Activated CD4-positive, alpha-beta T cell treated with anti-CD3 and anti-CD28 coated beads, Interleukin-2, amount 10 ng/mL, durations not matched to agents 7 days and 5 days (primary cell): ENCODE data around the gene MCTP2. TPM values are rescaled to one million over a fixed set of nuclear protein-coding genes. Genes with fewer than 3 reads are reported as not detected.
"Not testable (repeated sequence)": the region's sequence is repeated elsewhere in the genome, so short reads cannot be mapped to it uniquely, and the experiment has no call there.

ENCODE experiments used
- CTCF ChIA-PET: fragments of 350-600 bp; sonication (Branson Sonifier 250); formaldehyde crosslinking; loops from one replicate; lab custom pipeline; 2021; ENCODE audit warnings: antibody characterized with exemption; lab: Charles Lee
- POLR2A ChIA-PET: fragments of 350-600 bp; sonication (Branson Sonifier 250); formaldehyde crosslinking; loops from one replicate; lab custom pipeline; 2021; ENCODE audit warnings: antibody characterized with exemption; lab: Charles Lee
- DNase-seq: peaks from one replicate; pipeline ENCODE4 v3.0.0-alpha.2; 2020
- H3K27ac Mint-ChIP-seq: one replicate; pipeline ENCODE4 v1.8.0; 2021; ENCODE audit warnings: mild to moderate bottlenecking, moderate library complexity, mixed read lengths
- H3K27me3 Mint-ChIP-seq: one replicate; pipeline ENCODE4 v1.8.0; 2021; ENCODE audit warnings: mixed read lengths
- H3K36me3 Mint-ChIP-seq: one replicate; pipeline ENCODE4 v1.8.0; 2021; ENCODE audit warnings: low read depth, mixed read lengths
- H3K4me1 Mint-ChIP-seq: one replicate; pipeline ENCODE4 v1.8.0; 2021; ENCODE audit warnings: mixed read lengths
- H3K4me3 Mint-ChIP-seq: one replicate; pipeline ENCODE4 v1.8.0; 2021; ENCODE audit warnings: mild to moderate bottlenecking, moderate library complexity, mixed read lengths
- H3K9me3 Mint-ChIP-seq: one replicate; pipeline ENCODE4 v1.8.0; 2021; ENCODE audit warnings: mixed read lengths
- total RNA-seq, 2 experiments: library from RNA; stranded (reverse); gene quantifications; one replicate each; pipeline ENCODE4 v1.2.3, GENCODE V29; 2021

The MCTP2 gene
- total RNA-seq, 2 experiments from 2014 or later, result 17.0 to 17.2 TPM

GRCh38 chr15:94470492-94470891 is 239.1 kb downstream of the MCTP2 start:
- no peaks in the 10 kb centered on the region for H3K9me3 Mint-ChIP-seq
- H3K27me3 Mint-ChIP-seq, result no peaks in the 10 kb centered on the region
- DNase-seq, result no peak
- CTCF ChIA-PET, result no interaction called here
- H3K36me3 Mint-ChIP-seq, result peaks cover 6% of the 10 kb centered on the region
- no peaks in the 10 kb centered on the region for H3K4me1 Mint-ChIP-seq
- POLR2A ChIA-PET, result no interaction called here
- no peak overlapping the region for H3K4me3 Mint-ChIP-seq
- H3K27ac Mint-ChIP-seq, result no peak overlapping the region

- POLR2A ChIA-PET, result no interaction called here
- no peaks in the 10 kb centered on the region for H3K4me1 Mint-ChIP-seq
Measured at GRCh38 chr15:94476686-94477085, 245.3 kb downstream of the MCTP2 start.

DNA sequence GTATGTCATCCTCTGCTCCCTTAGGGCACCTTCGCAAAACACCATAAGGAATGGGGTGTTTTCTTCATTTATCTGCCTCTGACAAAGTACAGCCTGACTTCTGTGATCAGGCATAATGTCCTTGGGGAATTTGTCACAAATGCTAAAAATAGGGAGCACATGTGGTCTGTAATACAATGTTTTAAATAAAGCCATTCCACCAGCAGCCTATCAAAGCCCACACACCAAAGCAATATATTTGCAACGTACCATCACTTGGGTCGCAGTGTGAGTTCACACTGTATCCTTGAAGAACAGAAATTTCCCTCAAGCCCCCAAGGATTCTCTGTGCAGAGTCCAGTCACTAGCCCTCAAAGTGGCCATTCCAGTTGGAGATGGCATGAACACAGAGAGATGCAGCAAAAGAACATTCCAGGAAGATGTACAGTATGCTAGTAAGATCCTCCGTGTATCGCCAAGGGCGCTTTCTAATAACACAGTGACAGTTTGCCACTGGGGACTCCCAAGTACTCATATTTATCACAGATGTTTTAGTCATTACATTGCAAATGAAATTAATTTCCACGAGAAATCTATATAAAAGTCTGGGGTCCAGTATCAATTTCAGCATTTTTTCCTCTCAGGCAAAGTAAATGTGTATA is 246.7 kb downstream of the MCTP2 start:
- Mint-ChIP-seq H3K4me3 (no peak overlapping the region), H3K36me3 (peaks cover 7% of the 10 kb centered on the region), H3K27me3 (no peaks in the 10 kb centered on the region), H3K4me1 (no peaks in the 10 kb centered on the region), H3K27ac (no peak overlapping the region), H3K9me3 (no peaks in the 10 kb centered on the region)
- DNase-seq, result no peak
- ChIA-PET CTCF (no interaction called here), POLR2A (no interaction called here)

More at GRCh38 chr15:94476686-94477085, 245.3 kb downstream of the MCTP2 start:
- no peak for DNase-seq
- H3K36me3 Mint-ChIP-seq, result peaks cover 4% of the 10 kb centered on the region
- no peaks in the 10 kb centered on the region for H3K27me3 Mint-ChIP-seq
- H3K27ac Mint-ChIP-seq, result no peak overlapping the region
- no peaks in the 10 kb centered on the region for H3K9me3 Mint-ChIP-seq
- CTCF ChIA-PET, result interaction anchor here (0.6 kb wide), 1 partner anchor 83 kb away, joined by 3 read pairs; no protein-coding TSS in a partner anchor
- no peak overlapping the region for H3K4me3 Mint-ChIP-seq

- H3K27ac Mint-ChIP-seq, result no peak overlapping the region
- DNase-seq, result no peak
- H3K4me3 Mint-ChIP-seq, result no peak overlapping the region
- POLR2A ChIA-PET, result no interaction called here
- H3K27me3 Mint-ChIP-seq, result no peaks in the 10 kb centered on the region
- CTCF ChIA-PET, result no interaction called here
- peaks cover 7% of the 10 kb centered on the region for H3K36me3 Mint-ChIP-seq
- H3K4me1 Mint-ChIP-seq, result no peaks in the 10 kb centered on the region
- H3K9me3 Mint-ChIP-seq, result no peaks in the 10 kb centered on the region
Measured at GRCh38 chr15:94478763-94479162, 247.4 kb downstream of the MCTP2 start.

DNA sequence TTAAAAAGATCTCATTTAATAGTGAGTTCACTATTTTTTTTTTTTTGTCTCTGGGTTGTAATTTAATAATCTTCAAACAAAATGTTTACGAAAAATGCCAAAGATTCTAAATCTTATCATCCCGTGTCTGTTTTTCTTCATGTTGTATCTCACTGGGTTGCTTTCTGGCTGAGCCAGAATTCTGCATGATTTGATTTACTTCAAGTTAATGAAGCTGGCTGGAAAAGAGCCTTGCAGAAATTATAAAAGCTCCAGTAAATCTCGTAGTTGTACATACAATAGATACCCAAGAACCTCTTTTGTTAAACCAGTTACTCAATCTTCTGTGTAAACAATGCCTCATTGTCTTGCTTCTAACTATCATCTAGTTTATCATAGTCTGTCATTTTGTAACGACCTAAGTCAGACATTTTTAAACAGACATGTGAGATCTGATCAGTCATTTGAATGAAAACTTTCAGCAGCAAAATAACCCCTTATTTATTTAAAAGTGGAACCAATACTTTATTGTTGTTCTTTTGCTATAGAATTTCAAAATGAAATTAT is 249.0 kb downstream of the MCTP2 start:
- no peak overlapping the region for H3K4me3 Mint-ChIP-seq
- no peaks in the 10 kb centered on the region for H3K27me3 Mint-ChIP-seq
- no peaks in the 10 kb centered on the region for H3K9me3 Mint-ChIP-seq
- H3K27ac Mint-ChIP-seq, result no peak overlapping the region
- ChIA-PET CTCF (no interaction called here), POLR2A (no interaction called here)
- no peaks in the 10 kb centered on the region for H3K4me1 Mint-ChIP-seq
- peaks cover 7% of the 10 kb centered on the region for H3K36me3 Mint-ChIP-seq
- DNase-seq, result no peak

- CTCF ChIA-PET, result no interaction called here
Measured at GRCh38 chr15:94485148-94485719, 253.9 kb downstream of the MCTP2 start.

DNA sequence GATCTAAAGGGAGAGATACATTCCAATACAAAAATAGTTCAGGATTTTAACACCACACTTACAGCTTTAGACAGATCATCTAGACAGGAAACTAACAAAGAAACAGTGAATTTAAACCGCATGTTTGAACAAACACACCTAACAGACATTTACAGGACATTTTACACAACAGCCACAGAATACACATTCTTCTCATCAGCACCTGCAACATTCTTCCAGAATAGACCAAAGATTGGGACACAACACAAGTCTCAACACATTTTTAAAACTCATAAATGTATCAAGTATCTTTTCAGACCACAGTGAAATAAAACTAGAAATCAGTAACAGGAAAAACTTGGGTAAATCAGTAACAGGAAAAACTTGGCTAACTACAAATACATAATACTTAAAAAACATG is 256.3 kb downstream of the MCTP2 start:
- ChIA-PET POLR2A (no interaction called here), CTCF (no interaction called here)
- no peaks in the 10 kb centered on the region for H3K9me3 Mint-ChIP-seq
- H3K4me3 Mint-ChIP-seq, result no peak overlapping the region
- H3K27me3 Mint-ChIP-seq, result peaks cover 14% of the 10 kb centered on the region
- no peak overlapping the region for H3K27ac Mint-ChIP-seq
- no peak for DNase-seq
- peaks cover 3% of the 10 kb centered on the region for H3K36me3 Mint-ChIP-seq
- no peaks in the 10 kb centered on the region for H3K4me1 Mint-ChIP-seq

More at GRCh38 chr15:94485148-94485719, 253.9 kb downstream of the MCTP2 start:
- no peak for DNase-seq
- Mint-ChIP-seq H3K9me3 (no peaks in the 10 kb centered on the region), H3K36me3 (peaks cover 3% of the 10 kb centered on the region), H3K27ac (no peak overlapping the region), H3K4me1 (no peaks in the 10 kb centered on the region), H3K27me3 (peaks cover 14% of the 10 kb centered on the region), H3K4me3 (no peak overlapping the region)
- POLR2A ChIA-PET, result no interaction called here

DNA sequence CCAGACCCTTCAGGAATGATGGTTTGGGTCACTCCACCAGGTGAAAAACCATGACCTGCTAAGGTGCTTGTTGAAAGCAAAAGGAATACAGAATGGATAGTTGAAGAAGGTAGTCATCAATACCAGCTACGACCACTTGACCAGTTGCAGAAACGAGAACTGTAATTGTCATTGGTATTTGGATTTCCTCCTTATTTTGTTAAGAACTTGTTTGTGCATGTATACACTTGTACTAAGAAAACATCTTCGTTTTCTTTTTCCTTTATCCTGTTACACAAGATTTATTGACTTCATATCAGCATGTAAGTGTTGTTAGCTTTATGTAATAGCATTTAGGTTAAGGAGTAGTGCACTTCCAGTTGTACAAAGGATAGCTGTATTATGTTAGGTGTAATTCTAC is 261.8 kb downstream of the MCTP2 start:
- Mint-ChIP-seq H3K36me3 (no peaks in the 10 kb centered on the region), H3K27me3 (peaks cover 6% of the 10 kb centered on the region), H3K4me3 (no peak overlapping the region), H3K9me3 (no peaks in the 10 kb centered on the region), H3K27ac (no peak overlapping the region), H3K4me1 (no peaks in the 10 kb centered on the region)
- POLR2A ChIA-PET, result no interaction called here
- CTCF ChIA-PET, result no interaction called here
- DNase-seq, result no peak

- H3K36me3 Mint-ChIP-seq, H3K9me3 Mint-ChIP-seq, DNase-seq, H3K27ac Mint-ChIP-seq, H3K27me3 Mint-ChIP-seq, H3K4me3 Mint-ChIP-seq, CTCF ChIA-PET, POLR2A ChIA-PET, H3K4me1 Mint-ChIP-seq: not testable (repeated sequence)
Measured at GRCh38 chr15:94493586-94493985, 262.2 kb downstream of the MCTP2 start.

DNA sequence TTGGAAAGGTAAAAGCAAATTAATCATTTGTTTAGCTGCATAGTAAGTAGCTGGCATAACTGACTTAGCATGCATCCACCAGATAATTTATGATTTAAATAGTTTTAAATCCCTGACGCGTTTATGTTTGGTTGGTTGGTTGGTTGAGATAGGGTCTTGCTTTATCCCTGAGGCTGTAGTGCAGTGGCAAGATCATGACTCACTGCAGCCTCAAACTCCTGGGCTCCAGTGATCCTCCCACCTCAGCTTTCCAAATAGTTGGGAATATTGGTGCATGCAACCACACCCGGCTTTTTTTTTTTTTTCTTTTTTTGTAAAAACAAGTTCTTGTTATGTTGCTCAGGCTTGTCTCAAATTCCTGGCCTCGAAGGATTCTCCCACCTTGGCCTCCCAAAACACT is 263.4 kb downstream of the MCTP2 start:
- no peak for DNase-seq
- no peaks in the 10 kb centered on the region for H3K36me3 Mint-ChIP-seq
- no peak overlapping the region for H3K4me3 Mint-ChIP-seq

GRCh38 chr15:94503293-94503692 is 271.9 kb downstream of the MCTP2 start:
- Mint-ChIP-seq H3K36me3 (no peaks in the 10 kb centered on the region), H3K4me1 (no peaks in the 10 kb centered on the region), H3K27ac (no peak overlapping the region), H3K4me3 (no peak overlapping the region), H3K9me3 (peaks cover 5% of the 10 kb centered on the region), H3K27me3 (peaks cover 9% of the 10 kb centered on the region)
- ChIA-PET POLR2A (no interaction called here), CTCF (no interaction called here)
- DNase-seq, result no peak

More for the DNA sequence above, 263.4 kb downstream of the MCTP2 start:
- ChIA-PET CTCF (no interaction called here), POLR2A (no interaction called here)
- Mint-ChIP-seq H3K27ac (no peak overlapping the region), H3K9me3 (no peaks in the 10 kb centered on the region), H3K27me3 (peaks cover 6% of the 10 kb centered on the region), H3K4me1 (no peaks in the 10 kb centered on the region)

- H3K27me3 Mint-ChIP-seq, result peaks cover 5% of the 10 kb centered on the region
- no peak for DNase-seq
- H3K36me3 Mint-ChIP-seq, result no peaks in the 10 kb centered on the region
- no peak overlapping the region for H3K27ac Mint-ChIP-seq
- H3K4me3 Mint-ChIP-seq, result no peak overlapping the region
- no peaks in the 10 kb centered on the region for H3K4me1 Mint-ChIP-seq
- ChIA-PET POLR2A (no interaction called here), CTCF (no interaction called here)
- peaks cover 3% of the 10 kb centered on the region for H3K9me3 Mint-ChIP-seq
Measured at GRCh38 chr15:94509259-94509658, 277.9 kb downstream of the MCTP2 start.

GRCh38 chr15:94522125-94522524 is 290.8 kb downstream of the MCTP2 start:
- POLR2A ChIA-PET, result no interaction called here
- CTCF ChIA-PET, result no interaction called here
- no peaks in the 10 kb centered on the region for H3K4me1 Mint-ChIP-seq
- no peak overlapping the region for H3K27ac Mint-ChIP-seq
- no peak for DNase-seq
- no peaks in the 10 kb centered on the region for H3K9me3 Mint-ChIP-seq
- no peaks in the 10 kb centered on the region for H3K36me3 Mint-ChIP-seq
- H3K4me3 Mint-ChIP-seq, result no peak overlapping the region
- peaks cover 7% of the 10 kb centered on the region for H3K27me3 Mint-ChIP-seq
